GM04503 (cell line): Measurements from ENCODE around the gene MAPRE3.
"Not testable (repeated sequence)": the region's sequence is repeated elsewhere in the genome, so short reads cannot be mapped to it uniquely, and the experiment has no call there.

Source experiments
- DNase-seq: peaks from one replicate; pipeline ENCODE4 v3.0.0-alpha.2; 2012; ENCODE audit warnings: low read depth

Gene MAPRE3

GRCh38 chr2:27070653-27071276 lies 100.3 kb downstream of the MAPRE3 start:
- no peak for DNase-seq

- DNase-seq = no peak
Observed at GRCh38 chr2:27071277-27071989, 101.0 kb downstream of the MAPRE3 start, which contains the start of gene OST4. Gene OST4, minus strand, starts transcription at chr2:27071654.

GRCh38 chr2:27071990-27072830 lies 101.8 kb downstream of the MAPRE3 start:
- DNase-seq = no peak

- DNase-seq = no peak
Observed at GRCh38 chr2:27072920-27073319, 102.5 kb downstream of the MAPRE3 start.

- no peak for DNase-seq
Observed at GRCh38 chr2:27073782-27074181, 103.3 kb downstream of the MAPRE3 start.

GRCh38 chr2:27074738-27075565 lies 104.5 kb downstream of the MAPRE3 start:
- no peak for DNase-seq

GRCh38 chr2:27075566-27075871 lies 105.1 kb downstream of the MAPRE3 start:
- DNase-seq = not testable (repeated sequence)

GRCh38 chr2:27076323-27076722 lies 105.9 kb downstream of the MAPRE3 start:
- no peak for DNase-seq
